IgD-negative memory B cell (primary cell): ENCODE measurements around the gene TUBA3D. TPM values are rescaled to one million over a fixed set of nuclear protein-coding genes. Genes with fewer than 3 reads are reported as not detected.
A peak's percentile ranks its signal among the peaks of the same experiment; 100 is the strongest.
"Not testable (repeated sequence)": the region's sequence is repeated elsewhere in the genome, so short reads cannot be mapped to it uniquely, and the experiment has no call there.

Source experiments
- H3K27ac Mint-ChIP-seq, 3 donors: one replicate each; pipeline ENCODE4 v1.8.0; 2020 to 2022; ENCODE audit warnings: mild to moderate bottlenecking in 3 of 3, mixed read lengths in 3 of 3, moderate library complexity in 1 of 3
- H3K27me3 Mint-ChIP-seq: one replicate; pipeline ENCODE4 v1.8.0; 2021; ENCODE audit warnings: mixed read lengths
- H3K36me3 Mint-ChIP-seq: one replicate; pipeline ENCODE4 v1.8.0; 2020; ENCODE audit warnings: mild to moderate bottlenecking, mixed read lengths
- H3K4me1 Mint-ChIP-seq, 3 donors: one replicate each; pipeline ENCODE4 v1.8.0; 2020 to 2022; ENCODE audit warnings: mixed read lengths in 3 of 3, mild to moderate bottlenecking in 1 of 3
- H3K4me3 Mint-ChIP-seq, 4 donors: one replicate each; pipeline ENCODE4 v1.8.0; 2020 to 2022; ENCODE audit warnings: mild to moderate bottlenecking in 4 of 4, mixed read lengths in 4 of 4, moderate library complexity in 3 of 4
- H3K9me3 Mint-ChIP-seq, 3 donors: one replicate each; pipeline ENCODE4 v1.8.0; 2020 to 2021; ENCODE audit warnings: mixed read lengths in 3 of 3, mild to moderate bottlenecking in 1 of 3
- polyA plus RNA-seq: library from polyadenylated mRNA; unstranded; fragments of 300-500 nt; fragmentation: Illumina TruSeq; gene quantifications from one replicate; pipeline ENCODE4 v1.2.3, GENCODE V29; 2021

TUBA3D gene
- not detected for polyA plus RNA-seq

DNA sequence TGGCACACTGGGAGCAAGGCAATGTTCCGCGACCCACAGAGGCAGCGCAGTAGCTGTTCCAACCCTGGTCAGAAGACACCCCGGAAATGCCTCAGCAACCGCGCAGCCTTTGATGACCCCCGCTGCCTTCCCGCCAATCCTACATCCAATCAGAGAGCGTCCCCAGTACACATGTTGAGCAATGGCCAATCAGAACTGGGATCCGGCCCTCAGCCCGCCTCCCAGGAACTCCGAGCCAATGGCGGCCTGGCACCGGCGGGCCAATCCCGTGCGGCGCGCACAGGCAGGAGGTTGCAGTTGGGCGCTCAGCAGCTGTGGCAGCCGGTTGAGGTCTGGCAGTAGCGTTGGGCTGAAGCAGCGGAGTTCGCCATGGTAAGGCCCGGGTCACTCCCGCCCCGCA lies at the start of gene TUBA3D:
Gene TUBA3D (plus strand): TSS at position 289 of the 400 bp plus-strand sequence. CDS start 81 bp downstream, at position 370.
- Mint-ChIP-seq H3K27ac (no peak within 1 kb of the TSS), H3K9me3 (no peaks in the 10 kb centered on the region), H3K36me3 (peaks cover 4% of the 10 kb centered on the region), H3K4me3 (no peak within 1 kb of the TSS), H3K27me3 (no peaks in the 10 kb centered on the region), H3K4me1 (no peaks in the 10 kb centered on the region)

GRCh38 chr2:131426727-131427126 lies 49.2 kb upstream of the TUBA3D start:
- no peaks in the 10 kb centered on the region for H3K36me3 Mint-ChIP-seq
- peak overlapping the region in 1 of 3 donors; percentile 42 for H3K27ac Mint-ChIP-seq
- H3K27me3 Mint-ChIP-seq = peaks cover 60% of the 10 kb centered on the region

DNA sequence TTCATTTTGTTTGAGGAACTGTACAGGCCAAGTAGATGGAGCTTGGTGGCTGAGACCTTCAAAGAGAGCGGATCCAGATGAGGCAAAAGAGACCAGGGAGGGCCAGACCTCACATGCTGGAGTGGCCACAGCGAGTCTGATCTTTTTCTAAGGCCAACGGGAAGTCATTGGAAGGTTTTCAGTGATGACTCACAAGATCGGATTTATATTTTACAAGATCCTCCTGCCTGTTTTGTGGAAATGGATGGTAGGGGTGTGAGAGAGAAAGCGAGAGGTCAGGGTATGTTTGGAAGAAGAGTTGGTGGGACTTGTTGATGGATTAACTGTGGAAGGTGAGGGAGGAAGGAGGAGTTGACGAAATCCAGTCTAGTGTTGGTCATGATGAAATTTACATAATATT lies 44.6 kb upstream of the TUBA3D start:
- Mint-ChIP-seq H3K4me3 (no peak overlapping the region), H3K9me3 (peaks cover 0 to 2% (median 2%) of the 10 kb centered on the region in 3 donors), H3K27me3 (peaks cover 34% of the 10 kb centered on the region), H3K4me1 (peaks cover 0 to 1% (median 0%) of the 10 kb centered on the region in 3 donors), H3K27ac (no peak overlapping the region), H3K36me3 (no peaks in the 10 kb centered on the region)

More at GRCh38 chr2:131426727-131427126, 49.2 kb upstream of the TUBA3D start:
- peak overlapping the region in 1 of 4 donors; percentile 8 for H3K4me3 Mint-ChIP-seq
- H3K4me1 Mint-ChIP-seq = peaks cover 2 to 5% (median 4%) of the 10 kb centered on the region in 3 donors
- H3K9me3 Mint-ChIP-seq = peaks cover 0 to 2% (median 2%) of the 10 kb centered on the region in 3 donors

DNA sequence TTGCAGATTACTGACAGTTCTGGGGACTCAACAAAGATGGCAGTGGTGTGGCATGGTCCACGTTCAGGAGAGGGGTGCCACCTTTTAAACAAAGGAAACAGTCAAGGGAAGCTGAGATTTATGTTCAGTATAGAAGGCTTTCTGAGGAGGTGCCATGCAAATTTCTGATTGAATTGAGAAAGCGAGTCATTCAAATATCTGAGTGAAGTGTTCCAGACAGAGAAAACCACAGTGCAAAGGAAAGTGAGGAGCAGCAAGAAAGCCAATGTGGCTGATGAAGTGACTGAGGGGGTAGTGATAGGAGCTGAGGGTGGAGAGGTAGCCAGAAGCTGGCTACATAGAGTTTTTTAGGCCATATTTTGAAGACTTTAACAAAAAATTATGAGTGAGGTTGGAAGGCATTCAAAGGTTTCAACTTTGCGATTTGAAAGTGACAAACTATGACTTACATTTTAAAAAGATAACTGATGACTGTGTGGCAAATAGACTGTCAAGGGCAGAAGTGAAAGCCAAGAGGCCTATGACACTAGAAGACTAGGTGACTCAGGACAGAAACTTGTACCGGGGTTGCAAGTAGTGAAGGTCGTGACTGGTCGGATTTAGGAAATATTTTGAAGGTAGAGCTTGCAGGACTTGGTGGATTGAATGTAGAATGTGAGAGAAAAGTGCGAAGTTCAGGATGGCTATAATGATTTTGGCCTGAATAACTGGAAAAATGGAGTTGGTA lies 35.0 kb upstream of the TUBA3D start:
- H3K36me3 Mint-ChIP-seq, H3K4me1 Mint-ChIP-seq, H3K9me3 Mint-ChIP-seq, H3K4me3 Mint-ChIP-seq, H3K27ac Mint-ChIP-seq, H3K27me3 Mint-ChIP-seq: not testable (repeated sequence)

GRCh38 chr2:131444736-131445514 lies 31.0 kb upstream of the TUBA3D start:
- not testable (repeated sequence) for H3K27me3 Mint-ChIP-seq, H3K36me3 Mint-ChIP-seq, H3K27ac Mint-ChIP-seq, H3K4me1 Mint-ChIP-seq, H3K4me3 Mint-ChIP-seq, H3K9me3 Mint-ChIP-seq

DNA sequence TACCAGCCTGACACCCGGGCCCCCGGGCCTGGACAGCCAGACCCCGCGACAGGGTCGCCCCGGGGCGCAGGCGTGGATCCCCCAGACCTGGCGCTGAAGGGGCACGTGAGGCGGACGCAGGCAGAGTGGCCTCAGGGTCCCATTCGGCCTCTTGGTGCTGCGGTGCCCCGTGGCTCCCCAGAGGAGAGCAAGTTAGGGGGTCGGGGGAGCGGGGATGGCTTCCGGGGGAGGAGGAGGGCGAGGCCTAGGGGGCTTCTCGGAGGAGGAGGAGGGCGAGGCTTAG lies 30.5 kb upstream of the TUBA3D start:
- not testable (repeated sequence) for H3K36me3 Mint-ChIP-seq, H3K4me1 Mint-ChIP-seq, H3K27me3 Mint-ChIP-seq, H3K27ac Mint-ChIP-seq, H3K4me3 Mint-ChIP-seq, H3K9me3 Mint-ChIP-seq

DNA sequence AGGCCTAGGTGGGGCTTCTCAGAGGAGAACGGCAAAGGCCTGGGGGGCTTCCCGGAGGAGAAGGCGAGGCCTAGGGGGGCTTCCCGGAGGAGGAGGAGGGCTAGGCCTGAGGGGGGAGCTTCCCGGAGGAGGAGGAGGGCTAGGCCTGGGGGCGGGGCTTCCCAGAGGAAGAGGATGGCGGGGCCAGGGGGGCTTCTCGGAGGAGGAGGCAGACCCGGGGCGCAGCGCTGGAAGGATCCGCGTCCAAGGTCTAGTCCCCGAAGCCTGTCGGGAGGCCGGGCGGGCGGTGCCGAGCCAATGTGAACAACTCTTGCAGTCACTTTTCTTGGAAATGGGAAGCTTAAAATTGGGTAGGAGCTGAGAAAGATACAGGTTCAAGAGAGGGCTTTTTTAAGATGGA lies 30.0 kb upstream of the TUBA3D start:
- Mint-ChIP-seq H3K27me3 (peaks cover 2% of the 10 kb centered on the region), H3K4me1 (no peaks in the 10 kb centered on the region), H3K27ac (no peak overlapping the region), H3K9me3 (peaks cover 0 to 2% (median 0%) of the 10 kb centered on the region in 3 donors), H3K4me3 (no peak overlapping the region), H3K36me3 (no peaks in the 10 kb centered on the region)

- not testable (repeated sequence) for H3K27me3 Mint-ChIP-seq, H3K27ac Mint-ChIP-seq, H3K36me3 Mint-ChIP-seq, H3K4me1 Mint-ChIP-seq, H3K9me3 Mint-ChIP-seq, H3K4me3 Mint-ChIP-seq
Measured at GRCh38 chr2:131447981-131448380, 27.9 kb upstream of the TUBA3D start.

DNA sequence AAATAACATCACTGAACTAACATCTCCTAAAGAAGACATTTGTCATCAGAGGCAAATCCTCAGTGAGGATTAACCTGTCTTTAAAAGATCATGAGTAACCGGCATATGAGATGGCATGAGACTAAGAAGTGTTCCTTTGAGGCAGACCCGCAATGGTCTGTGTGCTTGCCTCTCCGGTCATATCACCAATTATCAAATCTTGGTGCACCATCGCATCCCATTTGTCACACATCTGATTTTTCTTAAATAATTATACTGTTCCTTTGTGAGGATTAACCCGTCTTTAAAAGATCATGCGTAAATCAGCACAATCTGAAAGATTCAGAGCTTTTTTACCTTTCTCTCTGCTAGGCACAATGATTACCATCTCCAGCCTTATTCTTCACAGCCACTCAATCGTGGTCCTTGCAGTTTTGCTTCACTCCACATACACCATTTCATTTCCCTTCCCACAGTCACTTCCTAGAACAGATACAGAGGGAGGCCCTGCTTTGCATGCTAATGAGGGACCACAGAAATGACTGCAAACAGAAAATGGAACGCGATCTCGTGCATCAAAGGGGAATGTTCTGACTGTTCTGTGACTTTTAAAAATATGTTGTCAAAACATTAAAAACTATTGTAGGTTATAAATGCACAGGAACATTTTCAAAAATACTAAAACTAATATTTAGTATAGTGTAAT lies 24.5 kb upstream of the TUBA3D start:
- not testable (repeated sequence) for H3K27me3 Mint-ChIP-seq, H3K4me1 Mint-ChIP-seq, H3K9me3 Mint-ChIP-seq, H3K4me3 Mint-ChIP-seq, H3K27ac Mint-ChIP-seq, H3K36me3 Mint-ChIP-seq

DNA sequence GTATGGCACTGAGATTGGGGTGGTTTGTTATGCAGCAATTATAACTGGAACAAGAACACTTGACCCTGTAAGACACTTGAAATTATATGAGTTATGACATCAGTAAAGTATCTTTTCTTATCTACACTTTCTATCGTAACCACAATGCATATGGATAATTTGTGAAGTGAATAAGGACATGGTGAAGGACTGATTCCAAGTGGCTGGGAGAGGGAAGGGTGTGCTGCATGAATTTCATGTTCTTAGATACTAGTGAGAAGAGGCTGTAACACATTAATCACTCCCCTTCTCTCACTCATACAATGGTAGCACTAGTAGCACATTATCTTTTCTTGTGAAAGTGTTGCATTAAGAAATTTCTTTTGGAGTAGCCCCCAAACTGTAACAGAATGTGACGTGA lies 21.0 kb upstream of the TUBA3D start:
- not testable (repeated sequence) for H3K27me3 Mint-ChIP-seq

GRCh38 chr2:131467722-131468121 lies 8.2 kb upstream of the TUBA3D start:
- not testable (repeated sequence) for H3K27ac Mint-ChIP-seq, H3K36me3 Mint-ChIP-seq, H3K9me3 Mint-ChIP-seq, H3K4me3 Mint-ChIP-seq, H3K4me1 Mint-ChIP-seq, H3K27me3 Mint-ChIP-seq

More for the DNA sequence above, 21.0 kb upstream of the TUBA3D start:
- H3K4me1 Mint-ChIP-seq, H3K36me3 Mint-ChIP-seq, H3K9me3 Mint-ChIP-seq, H3K27ac Mint-ChIP-seq, H3K4me3 Mint-ChIP-seq: not testable (repeated sequence)

GRCh38 chr2:131470944-131471343 lies 5.0 kb upstream of the TUBA3D start:
- H3K9me3 Mint-ChIP-seq, H3K4me1 Mint-ChIP-seq, H3K27ac Mint-ChIP-seq, H3K36me3 Mint-ChIP-seq, H3K4me3 Mint-ChIP-seq, H3K27me3 Mint-ChIP-seq: not testable (repeated sequence)

DNA sequence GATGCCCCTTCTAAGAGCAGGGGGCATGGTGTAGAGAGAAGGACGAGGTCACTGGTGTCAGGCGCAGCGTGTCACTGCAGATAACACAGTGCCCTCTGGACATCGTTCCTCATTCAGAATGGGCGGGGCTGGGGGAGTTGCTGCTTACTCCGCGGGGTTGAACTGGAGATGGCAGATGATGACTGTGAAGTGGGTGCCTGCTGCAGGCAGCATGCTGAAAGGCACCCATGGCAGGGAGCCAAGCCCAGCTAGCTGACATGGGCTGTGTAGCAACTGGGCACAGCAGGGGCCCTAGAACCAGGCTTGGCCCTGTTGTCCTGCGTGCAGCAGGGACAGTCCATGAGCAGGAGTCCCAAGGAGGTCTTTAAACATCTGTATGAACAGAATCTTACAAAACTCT lies 4.3 kb upstream of the TUBA3D start:
- not testable (repeated sequence) for H3K27me3 Mint-ChIP-seq, H3K27ac Mint-ChIP-seq, H3K9me3 Mint-ChIP-seq, H3K4me3 Mint-ChIP-seq, H3K36me3 Mint-ChIP-seq, H3K4me1 Mint-ChIP-seq

GRCh38 chr2:131473266-131473665 lies 2.7 kb upstream of the TUBA3D start:
- H3K9me3 Mint-ChIP-seq, H3K4me3 Mint-ChIP-seq, H3K27ac Mint-ChIP-seq, H3K4me1 Mint-ChIP-seq, H3K36me3 Mint-ChIP-seq, H3K27me3 Mint-ChIP-seq: not testable (repeated sequence)

DNA sequence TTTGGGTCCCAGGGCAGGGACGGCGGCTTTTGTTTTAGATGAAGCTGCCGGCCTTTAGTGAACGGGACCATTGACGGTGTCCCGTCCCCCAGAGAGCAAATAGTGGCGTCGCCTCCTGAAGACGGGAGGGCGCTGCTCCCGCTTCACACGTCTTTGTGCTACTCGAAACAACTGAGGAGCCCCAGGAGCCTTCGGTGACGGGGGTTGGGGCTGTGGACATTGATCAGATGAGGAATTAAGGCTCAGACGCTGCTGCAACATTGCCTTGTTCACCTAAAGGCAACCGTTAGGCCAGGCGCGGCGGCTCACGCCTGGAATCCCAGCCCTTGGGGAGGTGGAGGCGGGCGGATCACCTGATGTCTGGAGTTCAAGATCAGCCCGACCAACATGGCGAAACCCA lies 444 bp downstream of the TUBA3D start:
- not testable (repeated sequence) for H3K4me3 Mint-ChIP-seq, H3K9me3 Mint-ChIP-seq, H3K27ac Mint-ChIP-seq, H3K36me3 Mint-ChIP-seq, H3K27me3 Mint-ChIP-seq, H3K4me1 Mint-ChIP-seq

DNA sequence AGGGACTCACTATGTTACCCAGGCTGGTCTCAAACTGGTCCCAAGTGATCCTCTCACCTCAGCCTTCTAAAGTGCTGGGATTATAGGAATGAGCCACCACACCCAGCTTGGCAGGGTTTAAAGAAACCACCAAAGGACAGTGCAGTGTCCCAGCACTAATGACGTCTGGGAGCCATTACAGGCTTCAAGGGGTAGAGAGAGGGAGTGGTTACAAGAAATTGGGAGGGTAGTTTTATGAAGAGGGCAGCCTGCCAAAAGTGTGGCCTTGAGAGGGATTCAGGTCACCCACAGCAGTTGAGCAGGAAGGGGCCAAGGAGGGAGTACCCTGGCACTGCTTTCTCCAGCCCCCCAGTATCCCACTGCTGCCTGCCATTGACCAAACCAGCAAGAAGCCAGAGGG lies 1.3 kb downstream of the TUBA3D start:
- not testable (repeated sequence) for H3K36me3 Mint-ChIP-seq, H3K9me3 Mint-ChIP-seq, H3K4me1 Mint-ChIP-seq, H3K4me3 Mint-ChIP-seq, H3K27me3 Mint-ChIP-seq
- H3K27ac Mint-ChIP-seq = peak overlapping the region in 1 of 3 donors; percentile 67
